Measurements from ENCODE around the gene GSTM1. TPM values are rescaled to one million over a fixed set of nuclear protein-coding genes. Genes with fewer than 3 reads are reported as not detected.

Gene GSTM1
- total RNA-seq, 1 donor from 2014 or later: 39.0 TPM

DNA sequence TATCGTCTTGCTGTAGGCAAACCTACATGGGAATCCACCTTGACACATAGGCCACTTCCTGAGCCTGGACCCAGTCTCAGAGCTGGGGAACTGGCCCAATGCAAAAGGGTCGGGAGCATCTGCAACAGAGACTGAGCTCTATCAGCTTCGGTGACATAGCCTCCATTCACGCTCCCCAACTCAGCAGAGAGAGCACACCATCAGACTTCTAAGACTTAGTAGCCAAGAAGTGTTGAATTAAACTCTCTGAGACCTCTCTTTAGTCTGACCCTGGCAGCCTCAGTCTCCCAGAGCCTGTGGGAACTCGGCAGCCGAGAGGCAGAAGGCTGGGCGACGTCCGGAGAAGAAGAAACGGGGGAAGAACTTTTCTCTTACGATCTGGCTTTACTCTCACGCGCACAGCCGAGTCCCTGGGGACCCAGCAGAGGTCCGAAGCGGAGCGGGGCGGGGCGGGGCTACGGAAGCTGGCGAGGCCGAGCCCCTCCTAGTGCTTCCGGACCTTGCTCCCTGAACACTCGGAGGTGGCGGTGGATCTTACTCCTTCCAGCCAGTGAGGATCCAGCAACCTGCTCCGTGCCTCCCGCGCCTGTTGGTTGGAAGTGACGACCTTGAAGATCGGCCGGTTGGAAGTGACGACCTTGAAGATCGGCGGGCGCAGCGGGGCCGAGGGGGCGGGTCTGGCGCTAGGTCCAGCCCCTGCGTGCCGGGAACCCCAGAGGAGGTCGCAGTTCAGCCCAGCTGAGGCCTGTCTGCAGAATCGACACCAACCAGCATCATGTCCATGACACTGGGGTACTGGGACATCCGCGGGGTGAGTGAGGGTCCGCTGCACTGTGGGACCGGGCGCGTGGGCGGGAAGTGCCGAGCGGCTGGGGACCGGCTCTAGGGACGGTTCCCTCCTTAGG, 31.8 kb upstream of the GSTM1 start, which contains the start of gene GSTM4:
Gene GSTM4, plus strand, starts transcription at position 485 of the 905 bp plus-strand sequence. Its CDS starts 291 bp downstream, at position 776.
- peak; percentile 64 for DNase-seq (ENCODE audit: low spot score, unreplicated experiment)
- peak within 1 kb of the TSS; percentile 85 for H3K4me3 Mint-ChIP-seq (ENCODE audit: low read depth)
- peaks cover 20% of the 10 kb centered on the region for H3K4me1 Mint-ChIP-seq (ENCODE audit: low read depth)
- TF ChIP-seq, protein P1, sequence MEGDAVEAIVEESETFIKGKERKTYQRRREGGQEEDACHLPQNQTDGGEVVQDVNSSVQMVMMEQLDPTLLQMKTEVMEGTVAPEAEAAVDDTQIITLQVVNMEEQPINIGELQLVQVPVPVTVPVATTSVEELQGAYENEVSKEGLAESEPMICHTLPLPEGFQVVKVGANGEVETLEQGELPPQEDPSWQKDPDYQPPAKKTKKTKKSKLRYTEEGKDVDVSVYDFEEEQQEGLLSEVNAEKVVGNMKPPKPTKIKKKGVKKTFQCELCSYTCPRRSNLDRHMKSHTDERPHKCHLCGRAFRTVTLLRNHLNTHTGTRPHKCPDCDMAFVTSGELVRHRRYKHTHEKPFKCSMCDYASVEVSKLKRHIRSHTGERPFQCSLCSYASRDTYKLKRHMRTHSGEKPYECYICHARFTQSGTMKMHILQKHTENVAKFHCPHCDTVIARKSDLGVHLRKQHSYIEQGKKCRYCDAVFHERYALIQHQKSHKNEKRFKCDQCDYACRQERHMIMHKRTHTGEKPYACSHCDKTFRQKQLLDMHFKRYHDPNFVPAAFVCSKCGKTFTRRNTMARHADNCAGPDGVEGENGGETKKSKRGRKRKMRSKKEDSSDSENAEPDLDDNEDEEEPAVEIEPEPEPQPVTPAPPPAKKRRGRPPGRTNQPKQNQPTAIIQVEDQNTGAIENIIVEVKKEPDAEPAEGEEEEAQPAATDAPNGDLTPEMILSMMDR (IDR thresholded peaks at IDR 0.05; ENCODE audit: unreplicated experiment): no peak
- H3K36me3 Mint-ChIP-seq (ENCODE audit: insufficient read depth): peaks cover 10% of the 10 kb centered on the region
- H3K27me3 Mint-ChIP-seq: peaks cover 27% of the 10 kb centered on the region
- H3K27ac Mint-ChIP-seq: peak within 1 kb of the TSS; percentile 94
- H3K9me3 Mint-ChIP-seq (ENCODE audit: low read depth): no peaks in the 10 kb centered on the region

DNA sequence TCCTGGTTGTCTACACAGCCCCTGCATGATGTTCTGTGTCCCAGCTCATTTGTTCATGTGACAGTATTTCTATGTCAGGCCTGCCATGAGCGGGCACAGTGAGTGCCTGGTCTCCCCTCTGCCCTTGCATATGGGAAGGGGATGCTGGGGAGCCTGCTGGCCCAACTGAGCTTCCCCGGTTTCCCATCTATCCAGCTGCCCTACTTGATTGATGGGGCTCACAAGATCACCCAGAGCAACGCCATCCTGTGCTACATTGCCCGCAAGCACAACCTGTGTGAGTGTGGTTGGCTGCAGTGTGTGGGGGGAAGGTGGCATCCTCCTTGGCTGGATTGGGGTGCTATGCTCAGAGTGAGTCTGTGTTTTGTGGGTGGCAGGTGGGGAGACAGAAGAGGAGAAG, 30.2 kb upstream of the GSTM1 start:
- H3K4me1 Mint-ChIP-seq (ENCODE audit: low read depth): peaks cover 15% of the 10 kb centered on the region
- TF ChIP-seq, protein P1 (IDR thresholded peaks at IDR 0.05; ENCODE audit: unreplicated experiment): no peak
- peaks cover 17% of the 10 kb centered on the region for H3K27me3 Mint-ChIP-seq
- H3K4me3 Mint-ChIP-seq (ENCODE audit: low read depth): peak overlapping the region; percentile 85
- DNase-seq (ENCODE audit: low spot score, unreplicated experiment): no peak
- peaks cover 10% of the 10 kb centered on the region for H3K36me3 Mint-ChIP-seq (ENCODE audit: insufficient read depth)
- no peak overlapping the region for H3K27ac Mint-ChIP-seq
- H3K9me3 Mint-ChIP-seq (ENCODE audit: low read depth): no peaks in the 10 kb centered on the region

DNA sequence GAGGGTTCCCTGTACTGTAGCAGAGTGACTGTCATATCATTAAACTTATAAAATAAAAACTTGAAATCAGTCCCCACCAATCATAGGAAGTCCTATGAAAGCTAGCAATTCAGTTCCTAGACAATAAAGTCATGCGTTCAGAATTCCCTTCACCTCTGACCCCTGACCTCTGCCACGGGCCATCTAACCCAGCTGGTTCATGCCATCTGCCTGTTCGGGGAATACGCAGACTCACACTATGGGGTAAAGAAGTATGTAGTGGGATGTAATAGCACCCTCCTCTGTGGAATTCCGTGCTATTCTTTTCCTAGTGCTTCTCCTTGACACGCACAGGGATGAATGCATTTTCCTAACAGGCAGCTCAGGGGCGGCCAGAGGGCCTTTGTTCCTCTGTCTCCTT, 29.6 kb upstream of the GSTM1 start:
- Mint-ChIP-seq H3K27me3 (peaks cover 15% of the 10 kb centered on the region), H3K4me3 (ENCODE audit: low read depth) (peak overlapping the region; percentile 37), H3K4me1 (ENCODE audit: low read depth) (peaks cover 13% of the 10 kb centered on the region), H3K27ac (no peak overlapping the region), H3K36me3 (ENCODE audit: insufficient read depth) (peaks cover 10% of the 10 kb centered on the region), H3K9me3 (ENCODE audit: low read depth) (no peaks in the 10 kb centered on the region)
- TF ChIP-seq, protein P1 (IDR thresholded peaks at IDR 0.05; ENCODE audit: unreplicated experiment): no peak
- no peak for DNase-seq (ENCODE audit: low spot score, unreplicated experiment)

DNA sequence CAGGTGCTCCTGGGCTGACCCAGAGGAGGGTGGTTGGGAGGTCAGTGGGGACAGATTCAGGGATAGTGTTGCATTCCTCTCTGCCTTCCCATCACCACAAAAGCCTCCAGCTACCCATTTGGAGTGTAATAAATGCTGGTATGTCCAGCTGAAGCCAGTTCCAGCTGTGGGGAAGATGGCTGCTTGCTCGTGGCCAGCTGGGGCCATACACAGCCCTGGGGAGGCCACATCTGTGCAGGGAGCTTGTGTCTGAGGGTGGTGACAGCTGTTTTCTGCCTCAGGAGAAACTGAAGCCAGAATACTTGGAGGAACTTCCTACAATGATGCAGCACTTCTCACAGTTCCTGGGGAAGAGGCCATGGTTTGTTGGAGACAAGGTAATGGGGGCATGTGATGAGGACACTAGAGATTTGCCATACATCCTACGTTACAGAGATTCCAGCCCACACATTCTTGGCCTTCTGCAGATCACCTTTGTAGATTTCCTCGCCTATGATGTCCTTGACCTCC, 29.0 kb upstream of the GSTM1 start:
- peaks cover 10% of the 10 kb centered on the region for H3K4me1 Mint-ChIP-seq (ENCODE audit: low read depth)
- H3K4me3 Mint-ChIP-seq (ENCODE audit: low read depth): peak overlapping the region; percentile 37
- TF ChIP-seq, protein P1 (IDR thresholded peaks at IDR 0.05; ENCODE audit: unreplicated experiment): no peak
- H3K9me3 Mint-ChIP-seq (ENCODE audit: low read depth): no peaks in the 10 kb centered on the region
- DNase-seq (ENCODE audit: low spot score, unreplicated experiment): no peak
- no peak overlapping the region for H3K27ac Mint-ChIP-seq
- peaks cover 10% of the 10 kb centered on the region for H3K36me3 Mint-ChIP-seq (ENCODE audit: insufficient read depth)
- H3K27me3 Mint-ChIP-seq: peaks cover 9% of the 10 kb centered on the region

DNA sequence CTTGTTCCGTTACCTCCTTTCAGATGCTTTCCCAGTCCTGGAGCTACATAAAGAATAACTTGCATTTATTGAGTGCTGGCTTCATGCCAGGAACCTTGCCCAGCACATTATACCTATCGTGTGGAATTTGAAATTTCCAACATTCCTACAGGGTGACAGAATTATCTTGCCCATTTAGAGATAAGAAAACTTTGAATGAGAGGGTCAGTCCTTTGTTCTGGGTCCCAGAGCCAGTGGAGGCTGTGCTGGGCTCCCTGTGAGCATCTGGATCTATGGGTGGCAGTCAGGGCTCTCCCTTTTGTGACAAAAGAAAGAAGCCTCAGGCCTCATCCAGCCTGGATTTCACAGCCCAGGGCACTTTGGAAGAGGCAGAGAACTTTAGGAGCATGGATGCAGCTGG, 28.5 kb upstream of the GSTM1 start:
- DNase-seq (ENCODE audit: low spot score, unreplicated experiment): no peak
- Mint-ChIP-seq H3K36me3 (ENCODE audit: insufficient read depth) (peaks cover 10% of the 10 kb centered on the region), H3K27me3 (peaks cover 7% of the 10 kb centered on the region), H3K4me3 (ENCODE audit: low read depth) (no peak overlapping the region), H3K4me1 (ENCODE audit: low read depth) (peaks cover 9% of the 10 kb centered on the region), H3K9me3 (ENCODE audit: low read depth) (no peaks in the 10 kb centered on the region), H3K27ac (no peak overlapping the region)
- TF ChIP-seq, protein P1 (IDR thresholded peaks at IDR 0.05; ENCODE audit: unreplicated experiment): no peak

All from progenitor cell of endocrine pancreas (in vitro differentiated cells).